ENCODE results near the gene XPO5. TPM values are rescaled to one million over a fixed set of nuclear protein-coding genes. Genes with fewer than 3 reads are reported as not detected.

The XPO5 gene
- total and polyA plus RNA-seq, 9 of the 15 experiments (the other 6 are each of a cell fraction or from before 2014, with no cell fraction given): 36.0 to 170 (median 99.1) TPM

DNA sequence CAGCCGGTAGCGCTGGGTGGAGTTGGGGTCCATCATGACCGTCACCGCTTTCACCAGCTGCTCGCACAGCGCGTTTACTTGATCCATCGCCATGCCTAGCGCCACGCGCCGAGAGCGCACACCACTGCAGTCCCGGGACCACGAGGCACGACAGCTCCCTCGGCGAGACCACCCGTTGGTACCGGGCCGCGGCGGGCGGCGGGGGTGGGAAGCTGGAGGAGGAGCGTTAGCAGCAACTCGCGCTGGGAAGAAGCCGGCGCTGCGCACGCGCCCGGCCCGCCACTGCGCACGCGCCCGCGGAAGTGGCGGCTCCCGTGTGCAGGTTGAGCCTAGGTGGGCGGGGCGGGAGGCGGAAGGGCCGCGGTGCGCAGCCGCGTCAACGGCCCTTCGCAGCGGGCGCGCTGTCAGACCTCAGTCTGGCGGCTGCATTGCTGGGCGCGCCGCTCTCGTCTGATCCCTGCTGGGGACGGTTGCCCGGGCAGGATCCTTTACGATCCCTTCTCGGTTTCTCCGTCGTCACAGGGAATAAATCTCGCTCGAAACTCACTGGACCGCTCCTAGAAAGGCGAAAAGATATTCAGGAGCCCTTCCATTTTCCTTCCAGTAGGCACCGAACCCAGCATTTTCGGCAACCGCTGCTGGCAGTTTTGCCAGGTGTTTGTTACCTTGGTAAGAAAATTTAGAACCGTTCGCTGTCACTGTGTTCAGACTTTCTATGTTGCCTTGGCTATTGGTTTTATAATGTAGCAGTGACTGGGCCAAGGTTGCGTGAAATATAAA, at the start of gene XPO5, which contains the start of gene POLH (continued):
- TF ChIP-seq UBTF (IDR thresholded peaks at IDR 0.05; ENCODE audit: borderline replicate concordance in 1 of 2, low read depth in 2 of 2, low read length in 2 of 2): peak; percentile 78 to 82; a peak in 2 of 4 replicates
- peak; percentile 71 for TF ChIP-seq ZNF609 (CRISPR knock-in tag; IDR thresholded peaks at IDR 0.05; ENCODE audit: borderline replicate concordance)
- no peak for TF ChIP-seq ZNF75A (CRISPR knock-in tag; IDR thresholded peaks at IDR 0.05)
- TF ChIP-seq CTBP1 (IDR thresholded peaks at IDR 0.05; ENCODE audit: borderline replicate concordance): peak; percentile 99
- TF ChIP-seq FOXM1 (IDR thresholded peaks at IDR 0.05; ENCODE audit: low read depth): 0 out of 2 replicates have a peak, but pooled peaks have one; percentile 29
- peak; percentile 95 for TF ChIP-seq FOXM1 (CRISPR knock-in tag; IDR thresholded peaks at IDR 0.05; ENCODE audit: low read depth)
- no peak for TF ChIP-seq KLF10 (CRISPR knock-in tag; IDR thresholded peaks at IDR 0.05)
- TF ChIP-seq PKNOX1 (IDR thresholded peaks at IDR 0.05): peak; percentile 64
- TF ChIP-seq, protein P1, sequence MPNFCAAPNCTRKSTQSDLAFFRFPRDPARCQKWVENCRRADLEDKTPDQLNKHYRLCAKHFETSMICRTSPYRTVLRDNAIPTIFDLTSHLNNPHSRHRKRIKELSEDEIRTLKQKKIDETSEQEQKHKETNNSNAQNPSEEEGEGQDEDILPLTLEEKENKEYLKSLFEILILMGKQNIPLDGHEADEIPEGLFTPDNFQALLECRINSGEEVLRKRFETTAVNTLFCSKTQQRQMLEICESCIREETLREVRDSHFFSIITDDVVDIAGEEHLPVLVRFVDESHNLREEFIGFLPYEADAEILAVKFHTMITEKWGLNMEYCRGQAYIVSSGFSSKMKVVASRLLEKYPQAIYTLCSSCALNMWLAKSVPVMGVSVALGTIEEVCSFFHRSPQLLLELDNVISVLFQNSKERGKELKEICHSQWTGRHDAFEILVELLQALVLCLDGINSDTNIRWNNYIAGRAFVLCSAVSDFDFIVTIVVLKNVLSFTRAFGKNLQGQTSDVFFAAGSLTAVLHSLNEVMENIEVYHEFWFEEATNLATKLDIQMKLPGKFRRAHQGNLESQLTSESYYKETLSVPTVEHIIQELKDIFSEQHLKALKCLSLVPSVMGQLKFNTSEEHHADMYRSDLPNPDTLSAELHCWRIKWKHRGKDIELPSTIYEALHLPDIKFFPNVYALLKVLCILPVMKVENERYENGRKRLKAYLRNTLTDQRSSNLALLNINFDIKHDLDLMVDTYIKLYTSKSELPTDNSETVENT (CRISPR knock-in tag; IDR thresholded peaks at IDR 0.05): peak; percentile 89
- TF ChIP-seq E2F3 (CRISPR knock-in tag; IDR thresholded peaks at IDR 0.05): peak; percentile 49; the same call in 1 of the 2 replicates
- peak in 1 of 2 experiments; percentile 79; a peak in 1 of 3 replicates for TF ChIP-seq CBX3 (IDR thresholded peaks at IDR 0.05; ENCODE audit: borderline replicate concordance in 1 of 2, low read length in 2 of 2)
- no peak for TF ChIP-seq C11orf30 (IDR thresholded peaks at IDR 0.05; ENCODE audit: low read depth)
- peak; percentile 93; the same call in 1 of the 2 replicates for TF ChIP-seq MYC (IDR thresholded peaks at IDR 0.05; ENCODE audit: low read depth, low read length)
- TF ChIP-seq MYC (CRISPR knock-in tag; IDR thresholded peaks at IDR 0.05; ENCODE audit: borderline replicate concordance, low read depth): peak; percentile 5; the same call in 1 of the 2 replicates
